H1 (cell line): ENCODE measurements around the gene SOX10. TPM values are rescaled to one million over a fixed set of nuclear protein-coding genes. Genes with fewer than 3 reads are reported as not detected.

Experiments used
- CTCF ChIA-PET: fragments of 300-600 bp; sonication (Branson Sonifier 250); formaldehyde crosslinking; loops from one replicate; lab custom pipeline; 2021; ENCODE audit not compliant: partially characterized antibody; lab: Charles Lee
- POLR2A ChIA-PET: fragments of 300-600 bp; sonication (Branson Sonifier 250); formaldehyde crosslinking; loops from one replicate; lab custom pipeline; 2021; ENCODE audit warnings: inconsistent platforms; ENCODE audit not compliant: partially characterized antibody; lab: Charles Lee
- DNase-seq, 2 experiments: peaks; one replicate each; pipeline versions ENCODE4 v3.0.0 to v3.0.0-alpha.2; 2010 to 2022; ENCODE audit warnings: low spot score in 2 of 2, low read depth in 1 of 2, mixed read lengths in 1 of 2
- FAIRE-seq: peaks from 2 replicates; lab custom pipeline; 2011; peaks lifted over from hg19 to GRCh38; lab: Jason Lieb, UNC
- H2AFZ ChIP-seq: 2 replicates; pipeline ENCODE4 v1.8.1; 2012; ENCODE audit warnings: low read length, inconsistent platforms
- H2AK5ac ChIP-seq: 2 replicates; pipeline ENCODE4 v1.6.1; 2013; ENCODE audit warnings: low read depth, low read length
- H2BK120ac ChIP-seq: replicated peaks from 2 replicates; pipeline ENCODE3; 2013; ENCODE audit warnings: low read depth, low read length, inconsistent platforms
- H2BK12ac ChIP-seq: 2 replicates; pipeline ENCODE4 v1.6.1; 2013; ENCODE audit warnings: low read depth, low read length
- H2BK15ac ChIP-seq: 2 replicates; pipeline ENCODE4 v1.6.1; 2013; ENCODE audit warnings: low read length
- H2BK20ac ChIP-seq: 2 replicates; pipeline ENCODE4 v1.6.1; 2013; ENCODE audit warnings: low read length
- H2BK5ac ChIP-seq: 2 replicates; pipeline ENCODE4 v1.6.1; 2013; ENCODE audit warnings: low read depth, low read length
- H3K14ac ChIP-seq: 2 replicates; pipeline ENCODE4 v1.6.1; 2013; ENCODE audit warnings: inconsistent platforms; ENCODE audit not compliant: insufficient read length
- H3K18ac ChIP-seq: 2 replicates; pipeline ENCODE4 v1.6.1; 2013; ENCODE audit warnings: low read length; ENCODE audit errors: extremely low read depth
- H3K23ac ChIP-seq: 2 replicates; pipeline ENCODE4 v1.6.1; 2013; ENCODE audit warnings: inconsistent platforms; ENCODE audit not compliant: insufficient read length
- H3K23me2 ChIP-seq: 2 replicates; pipeline ENCODE4 v1.6.1; 2013; ENCODE audit warnings: low read depth, low read length
- H3K27ac ChIP-seq: 2 replicates; pipeline ENCODE4 v1.6.1; 2011; ENCODE audit warnings: low read depth, low read length, inconsistent platforms
- H3K27me3 ChIP-seq, 4 experiments: replicated peaks in 1 of 4; 1 replicate in 1 of 4; 2 replicates in 3 of 4; pipeline versions ENCODE4 v1.6.1 to v1.8.1; 2011 to 2013; ENCODE audit warnings: low read length in 3 of 4, mild to moderate bottlenecking in 3 of 4, inconsistent platforms in 2 of 4, mixed read lengths in 2 of 4, moderate library complexity in 1 of 4; ENCODE audit not compliant: control insufficient read depth in 3 of 4, insufficient read depth in 3 of 4; ENCODE audit errors: extremely low read depth in 1 of 4
- H3K36me3 ChIP-seq, 4 experiments: 2 replicates each; pipeline versions ENCODE4 v1.6.1 to v1.8.1; 2011 to 2013; ENCODE audit warnings: mild to moderate bottlenecking in 4 of 4, low read length in 3 of 4, moderate library complexity in 2 of 4, control low read depth in 1 of 4, inconsistent platforms in 1 of 4; ENCODE audit not compliant: insufficient read depth in 4 of 4, control insufficient read depth in 2 of 4
- H3K4ac ChIP-seq: replicated peaks from 2 replicates; pipeline ENCODE3; 2013; ENCODE audit warnings: low read length, low read depth, mixed read lengths, inconsistent platforms; ENCODE audit not compliant: insufficient read length
- H3K4me1 ChIP-seq, 4 experiments: replicated peaks in 1 of 4; 1 replicate in 1 of 4; 2 replicates in 3 of 4; pipeline versions ENCODE4 v1.6.1 to v1.8.1; 2011 to 2013; ENCODE audit warnings: low read length in 3 of 4, inconsistent platforms in 2 of 4, mixed read lengths in 1 of 4; ENCODE audit not compliant: insufficient read depth in 4 of 4, control insufficient read depth in 3 of 4
- H3K4me2 ChIP-seq, 2 experiments: 2 replicates each; pipeline versions ENCODE4 v1.6.1 to v1.8.1; 2011 to 2013; ENCODE audit warnings: low read depth in 2 of 2, low read length in 2 of 2, control low read depth in 1 of 2, inconsistent platforms in 1 of 2, mild to moderate bottlenecking in 1 of 2; ENCODE audit not compliant: insufficient read depth in 1 of 2
- H3K4me3 ChIP-seq, 4 experiments: fragments of 200-600, 300-600 bp in 1 of 4; sonication (generic), shearing (Covaris generic), sonication (Bioruptor Twin) in 1 of 4; 2 replicates each; pipeline versions ENCODE4 v1.5.1 to v1.8.1; 2011 to 2016; ENCODE audit warnings: low read length in 4 of 4, low read depth in 3 of 4, control low read depth in 2 of 4, inconsistent platforms in 2 of 4, mild to moderate bottlenecking in 2 of 4, mixed read lengths in 1 of 4, moderate library complexity in 1 of 4; ENCODE audit not compliant: insufficient read depth in 2 of 4; ENCODE audit errors: extremely low read depth in 1 of 4
- H3K56ac ChIP-seq: replicated peaks from 2 replicates; pipeline ENCODE3; 2013; ENCODE audit warnings: low read depth, mild to moderate bottlenecking, mixed read lengths, low read length, inconsistent platforms; ENCODE audit not compliant: insufficient read length
- H3K79me1 ChIP-seq: 2 replicates; pipeline ENCODE4 v1.6.1; 2013; ENCODE audit warnings: low read depth, low read length, control low read depth
- H3K79me2 ChIP-seq, 2 experiments: 2 replicates each; pipeline versions ENCODE4 v1.6.1 to v1.8.1; 2012 to 2013; ENCODE audit warnings: low read length in 2 of 2, mild to moderate bottlenecking in 2 of 2, inconsistent platforms in 1 of 2; ENCODE audit not compliant: insufficient read depth in 2 of 2, control insufficient read depth in 1 of 2
- H3K9ac ChIP-seq, 4 experiments: replicated peaks in 1 of 4; 1 replicate in 1 of 4; 2 replicates in 3 of 4; pipeline versions ENCODE4 v1.6.1 to v1.8.1; 2011 to 2013; ENCODE audit warnings: low read depth in 3 of 4, low read length in 3 of 4, control low read depth in 2 of 4, mild to moderate bottlenecking in 2 of 4, moderate library complexity in 2 of 4, inconsistent platforms in 1 of 4; ENCODE audit errors: extremely low read depth in 1 of 4
- H3K9me3 ChIP-seq, 2 experiments: 2 replicates each; pipeline versions ENCODE4 v1.6.1 to v1.8.1; 2012 to 2013; ENCODE audit warnings: mild to moderate bottlenecking in 2 of 2, moderate library complexity in 2 of 2, control low read depth in 1 of 2, inconsistent platforms in 1 of 2, low read depth in 1 of 2, low read length in 1 of 2, mixed read lengths in 1 of 2; ENCODE audit not compliant: insufficient read depth in 2 of 2
- H4K20me1 ChIP-seq, 2 experiments: replicated peaks in 1 of 2; 2 replicates each; pipeline versions ENCODE3 to v1.8.1; 2011 to 2013; ENCODE audit warnings: inconsistent platforms in 2 of 2, low read length in 2 of 2, mild to moderate bottlenecking in 1 of 2; ENCODE audit not compliant: insufficient read depth in 2 of 2, control insufficient read depth in 1 of 2
- H4K5ac ChIP-seq: 2 replicates; pipeline ENCODE4 v1.6.1; 2013; ENCODE audit warnings: low read length, low read depth, mixed read lengths, inconsistent platforms; ENCODE audit not compliant: insufficient read length
- H4K8ac ChIP-seq: 2 replicates; pipeline ENCODE4 v1.8.0; 2013; ENCODE audit warnings: mild to moderate bottlenecking, moderate library complexity, low read length, inconsistent platforms; ENCODE audit not compliant: insufficient read depth; ENCODE audit errors: extremely low read depth
- H4K91ac ChIP-seq: replicated peaks from 2 replicates; pipeline ENCODE3; 2013; ENCODE audit warnings: low read length, mixed read lengths, inconsistent platforms; ENCODE audit not compliant: insufficient read length
- CBX5 ChIP-seq: fragments of 300-800, 300-1000 bp; sonication (generic); IDR thresholded peaks from 2 replicates; pipeline ENCODE4 v1.7.1; 2016; ENCODE audit warnings: antibody characterized with exemption, low read length, low read depth
- CEBPB ChIP-seq: IDR thresholded peaks from 2 replicates; pipeline ENCODE4 v1.6.1; 2012; ENCODE audit warnings: low read depth, low read length
- CHD1 ChIP-seq: IDR thresholded peaks from 2 replicates; pipeline ENCODE4 v1.6.1; 2012; ENCODE audit warnings: low read depth, low read length, improper control_type of control experiment
- EZH2 ChIP-seq: fragments of 200-600 bp; sonication (generic); IDR thresholded peaks from 2 replicates; pipeline ENCODE4 v1.7.1; 2012; ENCODE audit warnings: low read depth, mild to moderate bottlenecking, moderate library complexity, low read length, inconsistent platforms; ENCODE audit not compliant: severe bottlenecking
- KDM4A ChIP-seq: IDR thresholded peaks from one replicate; pipeline ENCODE4 v1.7.1; 2012; ENCODE audit warnings: low read depth, mild to moderate bottlenecking, moderate library complexity, low read length, inconsistent platforms; ENCODE audit not compliant: severe bottlenecking
- NANOG ChIP-seq: IDR thresholded peaks from 2 replicates; pipeline ENCODE4 v1.6.1; 2011; ENCODE audit warnings: low read length, low read depth, mild to moderate bottlenecking, inconsistent platforms; ENCODE audit not compliant: insufficient read depth, poor library complexity, severe bottlenecking
- PHF8 ChIP-seq: fragments of 200-600 bp; sonication (generic); conservative IDR thresholded peaks from 2 replicates; pipeline ENCODE4 v1.7.1; 2012; ENCODE audit warnings: low read depth, mild to moderate bottlenecking, inconsistent platforms, low read length, moderate library complexity
- POLR2AphosphoS5 ChIP-seq: IDR thresholded peaks from 2 replicates; pipeline ENCODE4 v1.6.1; 2011; ENCODE audit warnings: low read depth, low read length
- SIN3A ChIP-seq, 2 experiments: IDR thresholded peaks in 1 of 2; conservative IDR thresholded peaks in 1 of 2; 2 replicates each; pipeline ENCODE4 v1.6.1; 2011 to 2012; ENCODE audit warnings: low read length in 2 of 2, improper control_type of control experiment in 1 of 2, low read depth in 1 of 2, mild to moderate bottlenecking in 1 of 2
- TAF1 ChIP-seq: IDR thresholded peaks from 2 replicates; pipeline ENCODE4 v1.6.1; 2011; ENCODE audit warnings: mild to moderate bottlenecking, low read depth, low read length
- ZNF274 ChIP-seq: IDR thresholded peaks from 2 replicates; pipeline ENCODE4 v1.7.0; 2012; ENCODE audit warnings: low read length, borderline replicate concordance; ENCODE audit errors: extremely low read depth
- WGBS, 2 experiments: shearing (Covaris generic) in 1 of 2; methylation state at CpG; one replicate each; pipeline versions ENCODE4 v1.1.6 to v1.1.7; 2013 to 2015; ENCODE audit warnings: low lambda C conversion rate in 2 of 2, mixed read lengths in 2 of 2, inconsistent platforms in 1 of 2, low coverage in 1 of 2, missing lambda C conversion rate in 1 of 2; ENCODE audit not compliant: insufficient replicate concordance in 2 of 2, insufficient coverage in 1 of 2, insufficient read length in 1 of 2; ENCODE audit errors: extremely low coverage in 1 of 2, missing lambda C conversion rate in 1 of 2; 5-methylcytosine and 5-hydroxymethylcytosine counted together
- polyA plus RNA-seq, 7 experiments: library from polyadenylated mRNA; depleted of rRNA in 3 of 7; stranded (reverse) in 5 of 7; unstranded in 2 of 7; fragments of >200 nt in 5 of 7; fragments of 200-250 nt in 2 of 7; gene quantifications; 1 replicate in 5 of 7; 2 replicates in 1 of 7; 4 replicates in 1 of 7; pipeline versions ENCODE4 v1.2.1 to v1.2.3, GENCODE V29; 2011 to 2013; ENCODE audit warnings: missing spikeins in 2 of 7, mixed read lengths in 2 of 7
- total RNA-seq: library from RNA; stranded (reverse); fragmentation: NEBNext Ultra II Directional; extraction: Animal tissue kit (Norgen Biotek cat#: 25700); gene quantifications from 2 replicates; pipeline ENCODE4 v1.2.1, GENCODE V29; 2021

SOX10 gene
- total and polyA plus RNA-seq, 2 of the 8 experiments (the other 6 are each of a cell fraction or from before 2014, with no cell fraction given): 2.7 TPM

- Histone ChIP-seq H3K9me3 (no peaks in the 10 kb centered on the region), H2BK15ac (no peak overlapping the region), H3K4ac (no peak overlapping the region), H4K5ac (no peak overlapping the region), H3K18ac (no peak overlapping the region), H3K14ac (no peak overlapping the region), H3K23me2 (no peaks in the 10 kb centered on the region), H2AFZ (no peak overlapping the region), H3K9ac (no peak overlapping the region), H3K79me2 (no peaks in the 10 kb centered on the region), H2BK20ac (no peak overlapping the region), H2BK5ac (no peak overlapping the region), H2BK12ac (no peak overlapping the region), H3K23ac (no peak overlapping the region), H4K8ac (no peak overlapping the region), H3K36me3 (no peaks in the 10 kb centered on the region), H3K27me3 (no peaks in the 10 kb centered on the region; a peak in 1 of 7 replicates), H3K4me3 (no peak overlapping the region), H3K4me1 (peaks cover 0 to 10% (median under 1%) of the 10 kb centered on the region in 4 experiments; a peak in 1 of 7 replicates), H4K20me1 (no peaks in the 10 kb centered on the region), H3K56ac (no peak overlapping the region), H2BK120ac (no peak overlapping the region), H3K27ac (no peak overlapping the region), H4K91ac (no peak overlapping the region), H3K4me2 (no peak overlapping the region), H2AK5ac (no peak overlapping the region), H3K79me1 (no peaks in the 10 kb centered on the region)
- no CpG with 5 or more reads among the region's 1 CpG for WGBS, 2 experiments
- ChIA-PET CTCF (interaction anchor here (1.6 to 2.2 kb wide), 3 partner anchors 14 to 38 kb away, joined by 3 to 7 read pairs (median 3); no protein-coding TSS in a partner anchor), POLR2A (interaction anchor here (2.4 kb wide), 1 partner anchor 15 kb away, joined by 7 read pairs; no protein-coding TSS in a partner anchor)
- DNase-seq (no peak), FAIRE-seq (no peak)
- TF ChIP-seq KDM4A (no peak), EZH2 (no peak), CEBPB (no peak), POLR2AphosphoS5 (no peak), PHF8 (no peak), TAF1 (no peak), CBX5 (no peak), ZNF274 (no peak), SIN3A (conservative IDR thresholded peaks at IDR 0.05 in 1 of 2, IDR thresholded peaks at IDR 0.05 in 1 of 2; ENCODE audit: low read depth in 1 of 2, low read length in 2 of 2) (no peak), NANOG (no peak), CHD1 (no peak)
Observed at GRCh38 chr22:38014083-38014482, 29.7 kb upstream of the SOX10 start.
